Colonic mucosa (tissue), 4 donors: ENCODE measurements around the gene SEMA4D. TPM values are rescaled to one million over a fixed set of nuclear protein-coding genes. Genes with fewer than 3 reads are reported as not detected.

Experiments used
- DNase-seq: peaks from one replicate; pipeline ENCODE4 v3.0.0-alpha.2; 2020
- H3K27ac ChIP-seq: fragments of 200-600 bp; one replicate; pipeline ENCODE4 v1.8.0; 2021
- H3K27me3 ChIP-seq: fragments of 200-600 bp; one replicate; pipeline ENCODE4 v1.8.0; 2021
- H3K36me3 ChIP-seq: fragments of 200-600 bp; one replicate; pipeline ENCODE4 v1.8.0; 2021
- H3K4me1 ChIP-seq: fragments of 200-600 bp; one replicate; pipeline ENCODE4 v1.8.0; 2021; ENCODE audit warnings: mild to moderate bottlenecking
- H3K4me3 ChIP-seq: fragments of 200-600 bp; one replicate; pipeline ENCODE4 v1.8.0; 2021
- H3K9ac ChIP-seq, 2 donors: one replicate each; pipeline ENCODE4 v1.7.0; 2013; ENCODE audit warnings: control low read depth in 2 of 2, low read depth in 2 of 2, low read length in 2 of 2
- H3K9me3 ChIP-seq: fragments of 200-600 bp; one replicate; pipeline ENCODE4 v1.8.0; 2021
- CTCF ChIP-seq: fragments of 200-600 bp; IDR thresholded peaks from one replicate; pipeline ENCODE4 v1.8.0; 2022; ENCODE audit warnings: antibody characterized with exemption, mild to moderate bottlenecking
- intact Hi-C: fragments of 100-400 bp; cut with DNase I; formaldehyde crosslinking; loops from one replicate; pipeline ENCODE4 v1.14.1; 2022
- total RNA-seq, 2 donors: library from RNA; stranded (reverse); fragmentation: NEBNext Ultra II Directional in 1 of 2; extraction: Animal tissue kit (Norgen Biotek cat#: 25700) in 1 of 2; gene quantifications; one replicate each; pipeline ENCODE4 v1.2.1, GENCODE V29; 2021
- donor health status: healthy.
- donor health status: DM: no; HTN: no; CAD: no.
- donor health status: DM: no; HTN: no; CAD: no.

SEMA4D gene
- total RNA-seq, 2 donors from 2014 or later, result 14.7 to 19.0 TPM

- Histone ChIP-seq H3K27me3 (no peaks in the 10 kb centered on the region), H3K4me1 (peaks cover 4% of the 10 kb centered on the region), H3K36me3 (no peaks in the 10 kb centered on the region), H3K27ac (no peak overlapping the region), H3K9ac (no peak overlapping the region), H3K4me3 (no peak overlapping the region), H3K9me3 (no peaks in the 10 kb centered on the region)
- intact Hi-C loops, result loop anchor here (10.0 kb wide), 1 partner anchor 63 kb away; no protein-coding TSS in a partner anchor
- no peak for TF ChIP-seq CTCF
- DNase-seq, result no peak
These were observed 76.3 kb downstream of the SEMA4D start for GRCh38 chr9:89421595-89421994.

GRCh38 chr9:89420397-89421178 lies 77.3 kb downstream of the SEMA4D start:
- H3K27me3 ChIP-seq, result no peaks in the 10 kb centered on the region
- no peaks in the 10 kb centered on the region for H3K4me1 ChIP-seq
- H3K9ac ChIP-seq, result no peak overlapping the region
- H3K9me3 ChIP-seq, result no peaks in the 10 kb centered on the region
- H3K4me3 ChIP-seq, result no peak overlapping the region
- TF ChIP-seq CTCF, result no peak
- H3K36me3 ChIP-seq, result no peaks in the 10 kb centered on the region
- intact Hi-C loops, result loop anchor here (10.0 kb wide), 1 partner anchor 64 kb away; no protein-coding TSS in a partner anchor
- DNase-seq, result no peak
- no peak overlapping the region for H3K27ac ChIP-seq

GRCh38 chr9:89419978-89420394 lies 77.9 kb downstream of the SEMA4D start:
- Histone ChIP-seq H3K9me3 (no peaks in the 10 kb centered on the region), H3K36me3 (no peaks in the 10 kb centered on the region), H3K4me1 (no peaks in the 10 kb centered on the region), H3K27me3 (no peaks in the 10 kb centered on the region), H3K27ac (no peak overlapping the region), H3K4me3 (no peak overlapping the region), H3K9ac (no peak overlapping the region)
- no peak for DNase-seq
- intact Hi-C loops, result loop anchor here (10.0 kb wide), 1 partner anchor 65 kb away; no protein-coding TSS in a partner anchor
- no peak for TF ChIP-seq CTCF

GRCh38 chr9:89418882-89419640 lies 78.9 kb downstream of the SEMA4D start:
- Histone ChIP-seq H3K4me3 (no peak overlapping the region), H3K4me1 (no peaks in the 10 kb centered on the region), H3K27me3 (no peaks in the 10 kb centered on the region), H3K27ac (peak overlapping the region; percentile 36), H3K9me3 (no peaks in the 10 kb centered on the region), H3K36me3 (no peaks in the 10 kb centered on the region), H3K9ac (no peak overlapping the region)
- intact Hi-C loops, result no loop called here
- no peak for TF ChIP-seq CTCF
- DNase-seq, result no peak

- Histone ChIP-seq H3K4me1 (no peaks in the 10 kb centered on the region), H3K4me3 (no peak overlapping the region), H3K27ac (peak overlapping the region; percentile 6), H3K9me3 (no peaks in the 10 kb centered on the region), H3K36me3 (no peaks in the 10 kb centered on the region), H3K27me3 (no peaks in the 10 kb centered on the region), H3K9ac (no peak overlapping the region)
- DNase-seq, result no peak
- TF ChIP-seq CTCF, result no peak
- intact Hi-C loops, result no loop called here
These were observed 79.5 kb downstream of the SEMA4D start for GRCh38 chr9:89418474-89418845.
